GM18858 (cell line): ENCODE data around the gene TOM1L1.
"Not testable (repeated sequence)": the region's sequence is repeated elsewhere in the genome, so short reads cannot be mapped to it uniquely, and the experiment has no call there.

Source experiments
- ATAC-seq: cut with Tn5 transposase; IDR thresholded peaks from one replicate; pipeline ENCODE4 v1.9.1; 2021; ENCODE audit not compliant: unreplicated experiment

The TOM1L1 gene

GRCh38 chr17:54900457-54901229 lies at the start of gene TOM1L1:
TSS of gene TOM1L1 (plus strand) at chr17:54900852. CDS start at chr17:54900866, 14 bp downstream.
- ATAC-seq = peak; percentile 71

- ATAC-seq = no peak
These were observed 41.5 kb upstream of the TOM1L1 start for GRCh38 chr17:54859187-54859586.

GRCh38 chr17:54860617-54861470 lies 39.8 kb upstream of the TOM1L1 start:
- ATAC-seq = no peak

- ATAC-seq = no peak
These were observed 39.1 kb upstream of the TOM1L1 start for GRCh38 chr17:54861471-54861983.

GRCh38 chr17:54863176-54863575 lies 37.5 kb upstream of the TOM1L1 start:
- no peak for ATAC-seq

GRCh38 chr17:54864070-54864469 lies 36.6 kb upstream of the TOM1L1 start:
- ATAC-seq = no peak

- ATAC-seq = no peak
These were observed 35.9 kb upstream of the TOM1L1 start for GRCh38 chr17:54864636-54865356.

GRCh38 chr17:54867634-54868033 lies 33.0 kb upstream of the TOM1L1 start:
- ATAC-seq = no peak

- ATAC-seq = no peak
These were observed 29.9 kb upstream of the TOM1L1 start for GRCh38 chr17:54870671-54871175.

GRCh38 chr17:54875906-54876305 lies 24.7 kb upstream of the TOM1L1 start:
- ATAC-seq = not testable (repeated sequence)

- ATAC-seq = no peak
These were observed 23.9 kb upstream of the TOM1L1 start for GRCh38 chr17:54876656-54877195.

- ATAC-seq = no peak
These were observed 19.2 kb upstream of the TOM1L1 start for GRCh38 chr17:54881255-54881972.

- ATAC-seq = no peak
These were observed 18.3 kb upstream of the TOM1L1 start for GRCh38 chr17:54882371-54882770.

- peak; percentile 96 for ATAC-seq
These were observed 17.7 kb upstream of the TOM1L1 start for GRCh38 chr17:54882950-54883349.

- no peak for ATAC-seq
These were observed 16.7 kb upstream of the TOM1L1 start for GRCh38 chr17:54883939-54884338.

GRCh38 chr17:54887787-54888186 lies 12.9 kb upstream of the TOM1L1 start:
- ATAC-seq = no peak

- ATAC-seq = no peak
These were observed 12.4 kb upstream of the TOM1L1 start for GRCh38 chr17:54888254-54888653.

- no peak for ATAC-seq
These were observed 11.7 kb upstream of the TOM1L1 start for GRCh38 chr17:54888981-54889380.

- ATAC-seq = no peak
These were observed 9.4 kb upstream of the TOM1L1 start for GRCh38 chr17:54891176-54891821.

- ATAC-seq = no peak
These were observed 8.3 kb upstream of the TOM1L1 start for GRCh38 chr17:54892360-54892759.
